A549 (cell line): ENCODE measurements around the gene KRT38. TPM values are rescaled to one million over a fixed set of nuclear protein-coding genes. Genes with fewer than 3 reads are reported as not detected.

Experiments used
- ATAC-seq, 2 experiments: fragments of 200-7000 bp in 1 of 2; fragments of >200 bp in 1 of 2; cut with Nextera tagmentation in 1 of 2; cut with Tn5 transposase in 1 of 2; 3 replicates each; pipeline versions ENCODE4 v1.8.0 to v1.9.1; 2018 to 2020; ENCODE audit warnings: mild to moderate bottlenecking in 1 of 2, moderate library complexity in 1 of 2
- CTCF ChIA-PET: fragments of 300-600 bp; sonication (Branson Sonifier 250); formaldehyde crosslinking; extraction: SDS; loops from one replicate; lab custom pipeline; 2021; ENCODE audit warnings: antibody characterized with exemption, inconsistent platforms; lab: Yijun Ruan, JAX
- POLR2A ChIA-PET: fragments of 350-600 bp; formaldehyde crosslinking; extraction: SDS; loops from one replicate; lab custom pipeline; 2021; ENCODE audit warnings: antibody characterized with exemption, inconsistent platforms; lab: Yijun Ruan, JAX
- DNase-seq, 2 experiments: peaks; one replicate each; pipeline versions ENCODE4 v3.0.0 to v3.0.0-alpha.2; 2011 to 2016; ENCODE audit warnings: low read depth in 1 of 2, low spot score in 1 of 2
- FAIRE-seq: peaks from 2 replicates; lab custom pipeline; 2011; peaks lifted over from hg19 to GRCh38; lab: Jason Lieb, UNC
- H3K27ac ChIP-seq, 2 experiments: fragments of >200 bp; sonication (Bioruptor Twin); formaldehyde crosslinking; 3 replicates each; pipeline ENCODE4 v1.5.1; 2016 to 2017
- H3K4me1 ChIP-seq: fragments of >200 bp; sonication (Bioruptor Twin); formaldehyde crosslinking; 3 replicates; pipeline ENCODE4 v1.6.1; 2016
- H3K4me2 ChIP-seq: fragments of >200 bp; sonication (Bioruptor Twin); formaldehyde crosslinking; 3 replicates; pipeline ENCODE4 v1.6.1; 2016
- H3K4me3 ChIP-seq: fragments of >200 bp; sonication (Bioruptor Twin); formaldehyde crosslinking; 3 replicates; pipeline ENCODE4 v1.5.1; 2016
- H3K9me3 ChIP-seq: fragments of >200 bp; sonication (Bioruptor Twin); formaldehyde crosslinking; 3 replicates; pipeline ENCODE4 v1.6.1; 2016
- CEBPB ChIP-seq, 2 experiments: fragments of >200 bp in 1 of 2; sonication (Bioruptor Twin) in 1 of 2; formaldehyde crosslinking in 1 of 2; IDR thresholded peaks; 2 replicates each; pipeline ENCODE4 v1.6.1; 2012 to 2016
- CHD2 ChIP-seq: fragments of 150-350 bp; IDR thresholded peaks from 2 replicates; pipeline ENCODE4 v1.6.1; 2014; ENCODE audit warnings: low read length; ENCODE audit not compliant: partially characterized antibody
- FOXS1 ChIP-seq: fragments of 250-450 bp; sonication (Bioruptor Pico); IDR thresholded peaks from 2 replicates; pipeline ENCODE4 v1.5.0; 2020; ENCODE audit warnings: mild to moderate bottlenecking, moderate library complexity
- HEYL ChIP-seq: fragments of 250-450 bp; sonication (Bioruptor Pico); IDR thresholded peaks from 2 replicates; pipeline ENCODE4 v1.8.0; 2021; ENCODE audit warnings: mild to moderate bottlenecking, moderate library complexity
- KDM1A ChIP-seq: fragments of 200-600 bp; sonication (generic); IDR thresholded peaks from 2 replicates; pipeline ENCODE4 v1.6.1; 2016; ENCODE audit warnings: low read depth, mild to moderate bottlenecking
- MAFK ChIP-seq: fragments of 450-650 bp; IDR thresholded peaks from 2 replicates; pipeline ENCODE4 v1.6.1; 2014; ENCODE audit not compliant: partially characterized antibody
- MAZ ChIP-seq: fragments of 150-350 bp; IDR thresholded peaks from 2 replicates; pipeline ENCODE4 v1.6.1; 2014; ENCODE audit warnings: antibody characterized with exemption, low read depth, low read length, borderline replicate concordance
- NFE2L2 ChIP-seq: fragments of 150-350 bp; conservative IDR thresholded peaks from 2 replicates; pipeline ENCODE4 v1.6.1; 2014; ENCODE audit warnings: low read length
- NPAS2 ChIP-seq: fragments of 250-450 bp; sonication (Bioruptor Pico); IDR thresholded peaks from 2 replicates; pipeline ENCODE4 v1.8.0; 2022; ENCODE audit warnings: mild to moderate bottlenecking, moderate library complexity, borderline replicate concordance
- RAD21 ChIP-seq, 2 experiments: fragments of >200 bp in 1 of 2; sonication (Bioruptor Twin) in 1 of 2; formaldehyde crosslinking in 1 of 2; IDR thresholded peaks in 1 of 2; conservative IDR thresholded peaks in 1 of 2; 2 replicates in 1 of 2; 3 replicates in 1 of 2; pipeline ENCODE4 v1.6.1; 2012 to 2018; ENCODE audit warnings: inconsistent platforms in 1 of 2
- SMC3 ChIP-seq: fragments of >200 bp; sonication (Bioruptor Twin); formaldehyde crosslinking; IDR thresholded peaks from 3 replicates; pipeline ENCODE4 v1.6.1; 2018; ENCODE audit warnings: inconsistent platforms
- TP53 ChIP-seq: fragments of 250-450 bp; sonication (Bioruptor Pico); IDR thresholded peaks from 2 replicates; pipeline ENCODE4 v1.5.0; 2021; ENCODE audit warnings: mild to moderate bottlenecking, moderate library complexity
- ZFP36 ChIP-seq: fragments of 450-650 bp; IDR thresholded peaks from 2 replicates; pipeline ENCODE4 v1.6.1; 2014; ENCODE audit warnings: borderline replicate concordance; ENCODE audit not compliant: partially characterized antibody
- WGBS: methylation state at CpG from one replicate; pipeline ENCODE4 v1.1.6; 2017; ENCODE audit errors: missing lambda C conversion rate; 5-methylcytosine and 5-hydroxymethylcytosine counted together
- polyA plus RNA-seq, 4 experiments: library from polyadenylated mRNA; depleted of rRNA in 3 of 4; stranded (reverse); fragments of >200 nt; fragmentation: RNase III in 1 of 4; extraction: RNeasy Plus Mini Kit Qiagen cat#74134 plus additional on column Dnase treatment in 1 of 4; gene quantifications; 2 replicates in 3 of 4; 3 replicates in 1 of 4; pipeline ENCODE4 v1.2.3, GENCODE V29; 2011 to 2017
- TF ChIP-seq, protein P1 (sequence below): fragments of >200 bp; sonication (Bioruptor Twin); formaldehyde crosslinking; IDR thresholded peaks from 2 replicates; pipeline ENCODE4 v1.6.1; 2016
- TF ChIP-seq, protein P2 (sequence below): fragments of >200 bp; sonication (Bioruptor Twin); formaldehyde crosslinking; IDR thresholded peaks from 3 replicates; pipeline ENCODE4 v1.5.1; 2016
- TF ChIP-seq, protein P3 (sequence below): fragments of 250-450 bp; sonication (Bioruptor Pico); IDR thresholded peaks from 2 replicates; pipeline ENCODE4 v1.5.0; 2020; ENCODE audit warnings: low read depth, mild to moderate bottlenecking, moderate library complexity
- TF ChIP-seq, protein P4 (sequence below): fragments of 450-650 bp; IDR thresholded peaks from 2 replicates; pipeline ENCODE4 v1.6.1; 2014; ENCODE audit warnings: antibody characterized with exemption
- TF ChIP-seq, protein P5 (sequence below): fragments of 250-450 bp; sonication (Bioruptor Pico); IDR thresholded peaks from 2 replicates; pipeline ENCODE4 v1.5.0; 2021; ENCODE audit warnings: mild to moderate bottlenecking, moderate library complexity, borderline replicate concordance
- TF ChIP-seq, protein P6 (sequence below): IDR thresholded peaks from 2 replicates; pipeline ENCODE4 v1.6.1; 2012

KRT38 gene
- polyA plus RNA-seq, 2 of the 4 experiments (the other 2 are of a cell fraction), result not detected

DNA sequence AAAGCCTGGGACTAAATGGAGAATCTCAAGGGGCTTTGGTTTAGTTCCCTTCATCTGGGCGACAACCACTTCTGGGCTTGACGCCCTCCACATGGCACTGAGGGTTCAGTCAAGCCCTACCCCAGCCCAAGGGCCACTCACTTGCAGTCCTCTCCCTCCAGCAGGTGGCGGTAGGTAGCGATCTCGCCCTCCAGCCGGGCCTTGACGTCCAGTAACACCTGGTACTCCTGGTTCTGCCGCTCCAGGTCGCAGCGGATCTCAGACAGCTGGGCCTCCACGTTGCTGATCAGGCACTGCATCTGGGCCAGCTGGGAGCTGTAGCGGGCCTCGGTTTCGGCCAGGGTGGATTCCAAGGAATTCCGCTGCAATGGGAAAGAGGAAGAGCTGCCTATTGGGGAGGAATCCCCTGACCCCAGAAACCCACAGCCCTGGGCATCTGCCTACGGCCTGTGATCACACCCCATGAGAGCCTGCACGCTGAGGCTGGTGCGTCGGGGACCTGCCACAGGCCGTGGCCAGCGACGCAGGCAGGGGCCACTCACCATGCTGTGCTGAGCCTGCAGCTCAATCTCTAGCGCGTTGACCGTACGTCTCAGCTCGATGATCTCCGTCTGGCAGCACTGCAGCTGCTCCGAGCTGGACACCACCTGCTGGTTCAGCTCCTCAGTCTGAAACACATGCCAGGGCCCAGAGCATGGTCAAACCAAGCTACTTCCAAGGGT, 46.2 kb upstream of the KRT38 start:
- peak in 1 of 2 experiments; percentile 78; a peak in 4 of 6 replicates for ATAC-seq
- ChIA-PET POLR2A (no interaction called here), CTCF (interaction anchor here (0.6 to 13.1 kb wide), 13 partner anchors 9 to 179 kb away, joined by 3 to 119 read pairs (median 3); partner anchors contain the start of gene KRT32)
- no peak overlapping the region for H3K4me2 ChIP-seq
- no peak overlapping the region for H3K4me3 ChIP-seq
- 74% methylated on average over 29 of the region's 29 CpGs for WGBS
- FAIRE-seq, result no peak
- H3K27ac ChIP-seq, result no peak overlapping the region
- DNase-seq, result peak in 1 of 2 experiments; percentile 48
- no peaks in the 10 kb centered on the region for H3K4me1 ChIP-seq
- H3K9me3 ChIP-seq, result no peaks in the 10 kb centered on the region
- TF ChIP-seq SMC3 (peak; percentile 52), RAD21 (conservative IDR thresholded peaks at IDR 0.05 in 1 of 2, IDR thresholded peaks at IDR 0.05 in 1 of 2) (peak; percentile 29 to 49; a peak in 2 of 5 replicates), HEYL (CRISPR knock-in tag) (no peak)
- TF ChIP-seq, protein P1, sequence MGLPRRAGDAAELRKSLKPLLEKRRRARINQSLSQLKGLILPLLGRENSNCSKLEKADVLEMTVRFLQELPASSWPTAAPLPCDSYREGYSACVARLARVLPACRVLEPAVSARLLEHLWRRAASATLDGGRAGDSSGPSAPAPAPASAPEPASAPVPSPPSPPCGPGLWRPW, result no peak
- TF ChIP-seq, protein P2, sequence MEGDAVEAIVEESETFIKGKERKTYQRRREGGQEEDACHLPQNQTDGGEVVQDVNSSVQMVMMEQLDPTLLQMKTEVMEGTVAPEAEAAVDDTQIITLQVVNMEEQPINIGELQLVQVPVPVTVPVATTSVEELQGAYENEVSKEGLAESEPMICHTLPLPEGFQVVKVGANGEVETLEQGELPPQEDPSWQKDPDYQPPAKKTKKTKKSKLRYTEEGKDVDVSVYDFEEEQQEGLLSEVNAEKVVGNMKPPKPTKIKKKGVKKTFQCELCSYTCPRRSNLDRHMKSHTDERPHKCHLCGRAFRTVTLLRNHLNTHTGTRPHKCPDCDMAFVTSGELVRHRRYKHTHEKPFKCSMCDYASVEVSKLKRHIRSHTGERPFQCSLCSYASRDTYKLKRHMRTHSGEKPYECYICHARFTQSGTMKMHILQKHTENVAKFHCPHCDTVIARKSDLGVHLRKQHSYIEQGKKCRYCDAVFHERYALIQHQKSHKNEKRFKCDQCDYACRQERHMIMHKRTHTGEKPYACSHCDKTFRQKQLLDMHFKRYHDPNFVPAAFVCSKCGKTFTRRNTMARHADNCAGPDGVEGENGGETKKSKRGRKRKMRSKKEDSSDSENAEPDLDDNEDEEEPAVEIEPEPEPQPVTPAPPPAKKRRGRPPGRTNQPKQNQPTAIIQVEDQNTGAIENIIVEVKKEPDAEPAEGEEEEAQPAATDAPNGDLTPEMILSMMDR, result peak; percentile 45

DNA sequence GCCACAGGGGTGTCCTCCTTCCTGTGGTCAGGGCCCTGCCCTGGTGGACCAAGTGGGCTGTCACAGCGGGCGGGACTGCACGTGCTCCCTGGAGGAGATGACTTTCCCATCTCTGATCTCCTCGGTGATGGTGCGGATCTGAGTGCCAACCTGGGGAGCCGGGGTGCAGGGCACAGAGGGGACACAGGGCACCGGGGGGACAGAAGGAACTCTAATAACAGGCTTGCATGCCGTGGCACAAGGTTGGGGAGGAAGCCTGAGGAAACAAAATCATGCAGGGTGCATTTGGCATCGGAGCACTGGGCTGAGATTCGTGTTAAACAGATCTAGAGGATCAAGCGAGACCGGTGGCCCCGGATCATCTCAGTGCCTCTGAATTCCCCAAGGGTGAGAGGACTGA, 45.5 kb upstream of the KRT38 start:
- POLR2A ChIA-PET, result no interaction called here
- CTCF ChIA-PET, result interaction anchor here (0.8 to 13.1 kb wide), 9 partner anchors 10 to 179 kb away, joined by 3 to 119 read pairs (median 3); partner anchors contain the start of gene KRT32

DNA sequence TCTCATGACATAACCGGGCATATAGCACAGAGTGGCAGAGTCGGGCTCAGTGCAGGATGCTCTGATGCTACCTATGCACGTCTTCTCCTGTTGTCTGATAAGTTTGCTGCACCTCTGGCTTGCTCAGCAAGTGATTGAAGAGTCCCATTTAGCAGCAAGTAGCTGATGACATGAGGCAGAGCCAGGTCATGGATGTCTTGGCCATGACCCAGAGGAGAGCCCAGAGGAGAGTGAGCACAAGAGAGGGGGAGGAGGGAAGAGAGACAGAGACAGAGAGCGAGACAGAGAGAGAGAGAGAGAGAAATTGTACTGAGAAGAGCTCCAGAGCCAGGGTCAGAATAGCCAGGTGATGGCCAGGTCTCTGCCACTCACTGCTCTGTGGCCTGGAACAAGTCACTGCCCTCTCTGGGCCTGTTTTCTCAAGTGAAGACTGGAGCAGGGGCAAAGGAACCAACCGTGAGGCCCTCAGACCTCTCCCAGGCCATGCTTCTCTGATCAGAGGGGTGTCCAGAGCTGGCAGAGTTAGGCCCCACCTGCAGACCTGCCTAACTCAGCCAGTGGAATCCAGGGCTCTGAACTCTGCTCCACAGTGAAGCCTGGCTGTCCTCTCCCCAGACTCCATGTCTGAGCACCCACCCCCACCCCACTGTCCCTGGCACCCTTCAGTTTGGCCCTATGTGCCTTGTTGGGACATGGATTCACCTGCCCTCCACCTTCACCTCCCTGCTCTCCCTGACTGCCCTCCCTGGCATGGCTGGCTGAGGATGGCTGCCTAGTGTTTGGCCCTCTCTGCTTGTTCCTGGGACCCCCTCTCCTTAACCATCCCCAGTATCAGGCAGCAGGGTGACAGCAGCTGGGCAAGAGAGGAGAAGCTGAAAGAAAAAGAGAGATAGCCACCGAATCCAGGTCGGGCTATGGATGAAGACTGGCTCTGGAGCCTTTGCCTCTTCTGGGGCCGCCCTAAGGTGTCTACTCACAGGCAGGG, 44.4 kb upstream of the KRT38 start:
- ChIA-PET POLR2A (no interaction called here), CTCF (interaction anchor here (0.6 to 5.7 kb wide), 8 partner anchors 10 to 630 kb away, joined by 3 to 31 read pairs (median 5); no protein-coding TSS in a partner anchor)
- no peak overlapping the region for H3K4me3 ChIP-seq
- FAIRE-seq (no peak), DNase-seq (no peak), ATAC-seq (no peak)
- no peak overlapping the region for H3K4me2 ChIP-seq
- WGBS, result 66% methylated on average over 8 of the region's 8 CpGs
- H3K9me3 ChIP-seq, result no peaks in the 10 kb centered on the region
- H3K4me1 ChIP-seq, result no peaks in the 10 kb centered on the region
- H3K27ac ChIP-seq, result no peak overlapping the region
- no peak for TF ChIP-seq CHD2
- TF ChIP-seq, protein P3, sequence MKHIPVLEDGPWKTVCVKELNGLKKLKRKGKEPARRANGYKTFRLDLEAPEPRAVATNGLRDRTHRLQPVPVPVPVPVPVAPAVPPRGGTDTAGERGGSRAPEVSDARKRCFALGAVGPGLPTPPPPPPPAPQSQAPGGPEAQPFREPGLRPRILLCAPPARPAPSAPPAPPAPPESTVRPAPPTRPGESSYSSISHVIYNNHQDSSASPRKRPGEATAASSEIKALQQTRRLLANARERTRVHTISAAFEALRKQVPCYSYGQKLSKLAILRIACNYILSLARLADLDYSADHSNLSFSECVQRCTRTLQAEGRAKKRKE (CRISPR knock-in tag), result no peak
- no peak for TF ChIP-seq FOXS1 (CRISPR knock-in tag)
- no peak for TF ChIP-seq NPAS2
- TF ChIP-seq TP53 (CRISPR knock-in tag), result no peak
- TF ChIP-seq, protein P4, sequence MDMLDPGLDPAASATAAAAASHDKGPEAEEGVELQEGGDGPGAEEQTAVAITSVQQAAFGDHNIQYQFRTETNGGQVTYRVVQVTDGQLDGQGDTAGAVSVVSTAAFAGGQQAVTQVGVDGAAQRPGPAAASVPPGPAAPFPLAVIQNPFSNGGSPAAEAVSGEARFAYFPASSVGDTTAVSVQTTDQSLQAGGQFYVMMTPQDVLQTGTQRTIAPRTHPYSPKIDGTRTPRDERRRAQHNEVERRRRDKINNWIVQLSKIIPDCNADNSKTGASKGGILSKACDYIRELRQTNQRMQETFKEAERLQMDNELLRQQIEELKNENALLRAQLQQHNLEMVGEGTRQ, result no peak
- no peak for TF ChIP-seq MAFK
- TF ChIP-seq KDM1A, result no peak
- TF ChIP-seq, protein P5, sequence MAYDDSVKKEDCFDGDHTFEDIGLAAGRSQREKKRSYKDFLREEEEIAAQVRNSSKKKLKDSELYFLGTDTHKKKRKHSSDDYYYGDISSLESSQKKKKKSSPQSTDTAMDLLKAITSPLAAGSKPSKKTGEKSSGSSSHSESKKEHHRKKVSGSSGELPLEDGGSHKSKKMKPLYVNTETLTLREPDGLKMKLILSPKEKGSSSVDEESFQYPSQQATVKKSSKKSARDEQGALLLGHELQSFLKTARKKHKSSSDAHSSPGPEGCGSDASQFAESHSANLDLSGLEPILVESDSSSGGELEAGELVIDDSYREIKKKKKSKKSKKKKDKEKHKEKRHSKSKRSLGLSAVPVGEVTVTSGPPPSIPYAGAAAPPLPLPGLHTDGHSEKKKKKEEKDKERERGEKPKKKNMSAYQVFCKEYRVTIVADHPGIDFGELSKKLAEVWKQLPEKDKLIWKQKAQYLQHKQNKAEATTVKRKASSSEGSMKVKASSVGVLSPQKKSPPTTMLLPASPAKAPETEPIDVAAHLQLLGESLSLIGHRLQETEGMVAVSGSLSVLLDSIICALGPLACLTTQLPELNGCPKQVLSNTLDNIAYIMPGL, result no peak
- TF ChIP-seq HEYL (CRISPR knock-in tag), result no peak

More for the DNA sequence above, 45.5 kb upstream of the KRT38 start:
- Histone ChIP-seq H3K4me2 (no peak overlapping the region), H3K27ac (no peak overlapping the region), H3K4me1 (no peaks in the 10 kb centered on the region), H3K4me3 (no peak overlapping the region), H3K9me3 (no peaks in the 10 kb centered on the region)
- DNase-seq (no peak), FAIRE-seq (no peak), ATAC-seq (no peak)
- TF ChIP-seq MAFK (no peak), NPAS2 (no peak), NFE2L2 (no peak), CEBPB (IDR thresholded peaks at IDR 0.05) (no peak), ZFP36 (no peak), MAZ (no peak)
- TF ChIP-seq, protein P6, sequence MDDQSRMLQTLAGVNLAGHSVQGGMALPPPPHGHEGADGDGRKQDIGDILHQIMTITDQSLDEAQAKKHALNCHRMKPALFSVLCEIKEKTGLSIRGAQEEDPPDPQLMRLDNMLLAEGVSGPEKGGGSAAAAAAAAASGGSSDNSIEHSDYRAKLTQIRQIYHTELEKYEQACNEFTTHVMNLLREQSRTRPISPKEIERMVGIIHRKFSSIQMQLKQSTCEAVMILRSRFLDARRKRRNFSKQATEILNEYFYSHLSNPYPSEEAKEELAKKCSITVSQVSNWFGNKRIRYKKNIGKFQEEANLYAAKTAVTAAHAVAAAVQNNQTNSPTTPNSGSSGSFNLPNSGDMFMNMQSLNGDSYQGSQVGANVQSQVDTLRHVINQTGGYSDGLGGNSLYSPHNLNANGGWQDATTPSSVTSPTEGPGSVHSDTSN, result no peak
- TF ChIP-seq, protein P1, result no peak
- 71% methylated on average over 13 of the region's 13 CpGs for WGBS
